ENCODE measurements around the gene LMCD1.

LMCD1 gene

GRCh38 chr3:8497582-8497981 lies 4.0 kb upstream of the LMCD1 start:
- H3K4me2 ChIP-seq (ENCODE audit: low read depth, low read length, poor library complexity, severe bottlenecking): no peak overlapping the region
- no peak overlapping the region for H2AFZ ChIP-seq (ENCODE audit: low read length)
- H3K9me2 ChIP-seq (replicated peaks; ENCODE audit: low read depth, low read length): no peaks in the 10 kb centered on the region
- no peaks in the 10 kb centered on the region for H3K4me1 ChIP-seq (ENCODE audit: insufficient read depth, low read length, poor library complexity, severe bottlenecking)
- H4K20me1 ChIP-seq (ENCODE audit: insufficient read depth, low read length, poor library complexity, severe bottlenecking): no peaks in the 10 kb centered on the region
- no peaks in the 10 kb centered on the region for H3K9me3 ChIP-seq (ENCODE audit: insufficient read depth, low read depth, low read length)
- H3K9ac ChIP-seq (ENCODE audit: low read depth, low read length, poor library complexity, severe bottlenecking): no peak overlapping the region
- no peaks in the 10 kb centered on the region for H3F3A ChIP-seq (ENCODE audit: low read depth)
- H3K36me3 ChIP-seq (ENCODE audit: insufficient read depth, low read length): no peaks in the 10 kb centered on the region
- no peak for TF ChIP-seq CTCF (conservative IDR thresholded peaks at IDR 0.05; ENCODE audit: low read length)
- TF ChIP-seq EZH2phosphoT487 (IDR thresholded peaks at IDR 0.05; ENCODE audit: borderline replicate concordance): no peak
- H3K4me3 ChIP-seq (ENCODE audit: low read length, poor library complexity, severe bottlenecking): no peak overlapping the region
- H3K27me3 ChIP-seq (ENCODE audit: insufficient read depth, low read length, poor library complexity, severe bottlenecking): no peaks in the 10 kb centered on the region
- H3K79me2 ChIP-seq (ENCODE audit: insufficient read depth, low read length): no peaks in the 10 kb centered on the region

- TF ChIP-seq CTCF (conservative IDR thresholded peaks at IDR 0.05; ENCODE audit: low read length): no peak
- no peak for TF ChIP-seq EZH2phosphoT487 (IDR thresholded peaks at IDR 0.05; ENCODE audit: borderline replicate concordance)
- H4K20me1 ChIP-seq (ENCODE audit: insufficient read depth, low read length, poor library complexity, severe bottlenecking): no peaks in the 10 kb centered on the region
- no peaks in the 10 kb centered on the region for H3K36me3 ChIP-seq (ENCODE audit: insufficient read depth, low read length)
- no peaks in the 10 kb centered on the region for H3K79me2 ChIP-seq (ENCODE audit: insufficient read depth, low read length)
- H3K9ac ChIP-seq (ENCODE audit: low read depth, low read length, poor library complexity, severe bottlenecking): no peak overlapping the region
- no peaks in the 10 kb centered on the region for H3F3A ChIP-seq (ENCODE audit: low read depth)
- no peaks in the 10 kb centered on the region for H3K4me1 ChIP-seq (ENCODE audit: insufficient read depth, low read length, poor library complexity, severe bottlenecking)
- H3K9me2 ChIP-seq (replicated peaks; ENCODE audit: low read depth, low read length): no peaks in the 10 kb centered on the region
- H3K9me3 ChIP-seq (ENCODE audit: insufficient read depth, low read depth, low read length): no peaks in the 10 kb centered on the region
- H3K4me2 ChIP-seq (ENCODE audit: low read depth, low read length, poor library complexity, severe bottlenecking): no peak overlapping the region
- H2AFZ ChIP-seq (ENCODE audit: low read length): no peak overlapping the region
- no peaks in the 10 kb centered on the region for H3K27me3 ChIP-seq (ENCODE audit: insufficient read depth, low read length, poor library complexity, severe bottlenecking)
- H3K4me3 ChIP-seq (ENCODE audit: low read length, poor library complexity, severe bottlenecking): no peak overlapping the region
Measured at GRCh38 chr3:8499181-8499611, 2.4 kb upstream of the LMCD1 start.

GRCh38 chr3:8500319-8500988 lies 1.2 kb upstream of the LMCD1 start:
- no peaks in the 10 kb centered on the region for H4K20me1 ChIP-seq (ENCODE audit: insufficient read depth, low read length, poor library complexity, severe bottlenecking)
- no peaks in the 10 kb centered on the region for H3K9me2 ChIP-seq (replicated peaks; ENCODE audit: low read depth, low read length)
- H2AFZ ChIP-seq (ENCODE audit: low read length): no peak overlapping the region
- no peak overlapping the region for H3K9ac ChIP-seq (ENCODE audit: low read depth, low read length, poor library complexity, severe bottlenecking)
- no peaks in the 10 kb centered on the region for H3K4me1 ChIP-seq (ENCODE audit: insufficient read depth, low read length, poor library complexity, severe bottlenecking)
- H3K4me2 ChIP-seq (ENCODE audit: low read depth, low read length, poor library complexity, severe bottlenecking): no peak overlapping the region
- H3K79me2 ChIP-seq (ENCODE audit: insufficient read depth, low read length): no peaks in the 10 kb centered on the region
- H3K9me3 ChIP-seq (ENCODE audit: insufficient read depth, low read depth, low read length): no peaks in the 10 kb centered on the region
- no peak overlapping the region for H3K4me3 ChIP-seq (ENCODE audit: low read length, poor library complexity, severe bottlenecking)
- H3K27me3 ChIP-seq (ENCODE audit: insufficient read depth, low read length, poor library complexity, severe bottlenecking): no peaks in the 10 kb centered on the region
- no peaks in the 10 kb centered on the region for H3F3A ChIP-seq (ENCODE audit: low read depth)
- no peak for TF ChIP-seq CTCF (conservative IDR thresholded peaks at IDR 0.05; ENCODE audit: low read length)
- TF ChIP-seq EZH2phosphoT487 (IDR thresholded peaks at IDR 0.05; ENCODE audit: borderline replicate concordance): no peak
- no peaks in the 10 kb centered on the region for H3K36me3 ChIP-seq (ENCODE audit: insufficient read depth, low read length)

All from Loucy (cell line).